Pancreas (tissue), 10 donors: ENCODE measurements around the gene EGLN1. TPM values are rescaled to one million over a fixed set of nuclear protein-coding genes. Genes with fewer than 3 reads are reported as not detected.
"Not testable (repeated sequence)": the region's sequence is repeated elsewhere in the genome, so short reads cannot be mapped to it uniquely, and the experiment has no call there.

Experiments used
- ATAC-seq, 4 donors: fragments of 200-7000 bp; cut with Tn5 transposase; one replicate each; pipeline versions ENCODE4 v1.8.0 to v1.9.1; 2020; ENCODE audit warnings: mild to moderate bottlenecking in 4 of 4, moderate library complexity in 4 of 4
- DNase-seq, 6 donors: peaks; one replicate each; pipeline ENCODE4 v3.0.0-alpha.2; 2020
- FAIRE-seq: peaks from 2 replicates; lab custom pipeline; 2012; peaks lifted over from hg19 to GRCh38; lab: Jason Lieb, UNC
- H3K27ac ChIP-seq, 4 donors: fragments of 200-600 bp; sonication (generic); 1 replicate in 3 of 4; 2 replicates in 1 of 4; pipeline versions ENCODE4 v1.5.0 to v1.8.0; 2020
- H3K27me3 ChIP-seq, 4 donors: fragments of 200-600 bp; one replicate each; pipeline ENCODE4 v1.8.0; 2021
- H3K36me3 ChIP-seq, 3 donors: fragments of 200-600 bp; sonication (generic) in 1 of 3; one replicate each; pipeline versions ENCODE4 v1.5.0 to v1.8.0; 2020 to 2021
- H3K4me1 ChIP-seq, 3 donors: fragments of 200-600 bp; one replicate each; pipeline ENCODE4 v1.8.0; 2021
- H3K4me3 ChIP-seq, 4 donors: fragments of 200-600 bp; sonication (generic) in 2 of 4; one replicate each; pipeline versions ENCODE4 v1.5.0 to v1.8.0; 2020 to 2021
- H3K9me3 ChIP-seq, 4 donors: fragments of 200-600 bp; one replicate each; pipeline ENCODE4 v1.8.0; 2021
- WGBS, 2 donors: extraction: QIAGEN DNeasy Blood & Tissue Kit; methylation state at CpG; one replicate each; pipeline ENCODE4 v1.1.7; 2013; 5-methylcytosine and 5-hydroxymethylcytosine counted together
- intact Hi-C, 3 donors: fragments of 100-400 bp; cut with DNase I; formaldehyde crosslinking; loops; one replicate each; pipeline versions ENCODE4 v1.11.1 to v1.14.2; 2022
- polyA plus RNA-seq, 2 donors: library from polyadenylated mRNA; stranded (reverse); fragments of 200-250 nt; gene quantifications; one replicate each; pipeline ENCODE4 v1.2.3, GENCODE V29; 2013
- total RNA-seq, 6 donors: library from RNA; stranded (reverse); fragmentation: NEBNext Ultra II Directional in 4 of 6; extraction: Animal tissue kit (Norgen Biotek cat#: 25700) in 4 of 6; gene quantifications; one replicate each; pipeline versions ENCODE4 v1.2.1 to v1.2.4, GENCODE V29; 2021 to 2023
- TF ChIP-seq, protein P1 (sequence below), 4 donors: fragments of 200-600 bp; sonication (generic) in 3 of 4; IDR thresholded peaks; one replicate each; pipeline versions ENCODE4 v1.5.0 to v1.8.0; 2021; ENCODE audit warnings: antibody characterized with exemption in 4 of 4
- donor health status: healthy with polysubstance abuse.
- donor health status: DM: no; HTN: no; CAD: no; lungs with moderate emphysema.
- donor health status: DM: no; HTN: no; CAD: no.
- donor health status: control.
- donor health status: control.
- donor health status: Bipolar disorder and iron deficiency.
- donor health status: DM: yes; HTN: yes; CAD: no.
- donor health status: DM: no; HTN: no; CAD: no.
- donor health status: DM: no; HTN: no; CAD: no.
- donor health status: DM: yes; HTN: yes; CAD: no.

EGLN1 gene
- total and polyA plus RNA-seq, 8 donors, result 6.8 to 27.0 (median 16.7) TPM

DNA sequence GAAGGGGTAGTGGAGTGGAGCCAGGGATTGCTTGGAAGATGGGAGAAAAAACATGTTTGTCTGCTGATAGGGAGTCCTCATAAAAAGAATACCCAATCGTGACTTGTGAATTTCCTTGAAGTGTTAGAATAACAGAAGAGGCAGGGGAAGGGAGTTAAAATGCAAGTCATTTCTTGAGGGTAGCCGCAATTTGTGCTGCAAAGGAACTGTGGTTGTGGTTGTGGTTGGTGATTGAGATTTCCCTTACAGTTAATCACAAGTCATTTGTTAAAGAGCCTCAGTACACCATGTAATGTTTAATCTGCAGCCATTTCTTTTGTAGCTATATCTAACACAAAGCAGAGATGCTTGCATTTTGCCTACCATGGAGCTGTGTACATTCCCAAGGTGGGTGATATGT is 38.5 kb upstream of the EGLN1 start:
- Histone ChIP-seq H3K4me1 (no peaks in the 10 kb centered on the region), H3K27me3 (peaks cover 0 to under 1% (median 0%) of the 10 kb centered on the region in 4 donors), H3K27ac (no peak overlapping the region), H3K9me3 (no peaks in the 10 kb centered on the region), H3K4me3 (no peak overlapping the region), H3K36me3 (no peaks in the 10 kb centered on the region)
- DNase-seq, result no peak
- intact Hi-C loops, result no loop called here
- WGBS, 2 donors, result 64 to 65% methylated on average over 2 of the region's 2 CpGs
- ATAC-seq, result no peak
- TF ChIP-seq, protein P1, sequence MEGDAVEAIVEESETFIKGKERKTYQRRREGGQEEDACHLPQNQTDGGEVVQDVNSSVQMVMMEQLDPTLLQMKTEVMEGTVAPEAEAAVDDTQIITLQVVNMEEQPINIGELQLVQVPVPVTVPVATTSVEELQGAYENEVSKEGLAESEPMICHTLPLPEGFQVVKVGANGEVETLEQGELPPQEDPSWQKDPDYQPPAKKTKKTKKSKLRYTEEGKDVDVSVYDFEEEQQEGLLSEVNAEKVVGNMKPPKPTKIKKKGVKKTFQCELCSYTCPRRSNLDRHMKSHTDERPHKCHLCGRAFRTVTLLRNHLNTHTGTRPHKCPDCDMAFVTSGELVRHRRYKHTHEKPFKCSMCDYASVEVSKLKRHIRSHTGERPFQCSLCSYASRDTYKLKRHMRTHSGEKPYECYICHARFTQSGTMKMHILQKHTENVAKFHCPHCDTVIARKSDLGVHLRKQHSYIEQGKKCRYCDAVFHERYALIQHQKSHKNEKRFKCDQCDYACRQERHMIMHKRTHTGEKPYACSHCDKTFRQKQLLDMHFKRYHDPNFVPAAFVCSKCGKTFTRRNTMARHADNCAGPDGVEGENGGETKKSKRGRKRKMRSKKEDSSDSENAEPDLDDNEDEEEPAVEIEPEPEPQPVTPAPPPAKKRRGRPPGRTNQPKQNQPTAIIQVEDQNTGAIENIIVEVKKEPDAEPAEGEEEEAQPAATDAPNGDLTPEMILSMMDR (IDR thresholded peaks at IDR 0.05), result no peak
- FAIRE-seq, result no peak

DNA sequence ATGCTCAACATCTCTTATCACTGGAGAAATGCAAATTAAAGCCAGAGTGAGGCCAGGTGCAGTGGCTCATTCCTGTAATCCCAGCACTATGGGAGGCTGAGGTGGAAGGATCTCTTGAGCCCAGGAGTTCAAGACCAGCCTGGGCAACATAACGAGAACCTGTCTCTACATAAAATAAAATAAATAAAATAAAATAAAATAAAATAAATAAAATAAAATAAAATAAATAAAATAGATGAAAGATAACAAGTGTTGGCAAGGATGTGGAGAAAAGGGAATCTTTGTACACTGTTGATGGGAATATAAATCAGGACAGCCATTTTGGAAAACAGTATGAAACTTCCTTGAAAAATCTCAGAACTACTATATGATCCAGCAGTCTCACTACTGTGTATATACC is 37.4 kb upstream of the EGLN1 start:
- ATAC-seq, H3K9me3 ChIP-seq, intact Hi-C loops, H3K4me1 ChIP-seq, H3K36me3 ChIP-seq, FAIRE-seq, DNase-seq, H3K4me3 ChIP-seq, H3K27me3 ChIP-seq, H3K27ac ChIP-seq: not testable (repeated sequence)
- WGBS, 2 donors, result 88 to 94% methylated on average over 1 of the region's 1 CpG

DNA sequence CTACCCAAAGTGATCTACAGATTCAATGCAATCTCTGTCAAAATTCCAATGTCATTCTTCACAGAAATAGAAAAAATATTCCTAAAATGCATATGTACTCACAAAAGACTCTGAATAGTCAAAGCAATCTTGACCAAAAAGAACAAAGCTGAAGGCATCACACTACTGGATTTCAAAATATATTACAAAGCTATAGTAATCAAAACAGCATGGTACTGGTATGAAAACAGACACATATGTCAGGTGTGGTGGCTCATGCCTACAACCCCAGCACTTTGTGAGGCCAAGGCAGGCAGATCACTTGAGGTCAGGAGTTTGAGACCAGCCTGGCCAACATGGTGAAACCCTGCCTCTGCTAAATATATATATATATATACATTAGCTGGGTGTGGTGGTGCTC is 35.9 kb upstream of the EGLN1 start:
- H3K9me3 ChIP-seq, H3K27me3 ChIP-seq, FAIRE-seq, H3K4me1 ChIP-seq, intact Hi-C loops, ATAC-seq, DNase-seq, H3K27ac ChIP-seq, H3K36me3 ChIP-seq, H3K4me3 ChIP-seq: not testable (repeated sequence)

DNA sequence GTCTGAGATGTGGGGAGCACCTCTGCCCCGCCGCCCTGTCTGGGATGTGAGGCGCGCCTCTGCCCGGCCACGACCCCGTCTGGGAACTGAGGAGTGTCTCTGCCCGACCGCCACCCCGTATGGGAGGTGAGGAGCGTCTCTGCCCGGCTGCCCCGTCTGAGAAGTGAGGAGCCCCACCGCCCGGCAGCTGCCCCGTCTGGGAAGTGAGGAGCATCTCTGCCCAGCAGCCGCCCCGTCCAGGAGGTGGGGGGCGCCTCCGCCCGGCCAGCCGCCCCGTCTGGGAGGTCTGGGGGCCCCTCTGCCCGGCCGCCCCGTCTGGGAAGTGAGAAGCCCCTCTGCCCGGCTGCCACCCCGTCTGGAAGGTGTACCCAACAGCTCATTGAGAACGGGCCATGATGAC is 32.0 kb upstream of the EGLN1 start:
- intact Hi-C loops, H3K9me3 ChIP-seq, H3K27ac ChIP-seq, H3K36me3 ChIP-seq, H3K27me3 ChIP-seq, H3K4me3 ChIP-seq, FAIRE-seq, ATAC-seq, H3K4me1 ChIP-seq: not testable (repeated sequence)
- peak in 2 of 6 donors; percentile 21 to 45 for DNase-seq
- 90 to 95% methylated on average over 27 to 29 of the region's 29 CpGs for WGBS, 2 donors

DNA sequence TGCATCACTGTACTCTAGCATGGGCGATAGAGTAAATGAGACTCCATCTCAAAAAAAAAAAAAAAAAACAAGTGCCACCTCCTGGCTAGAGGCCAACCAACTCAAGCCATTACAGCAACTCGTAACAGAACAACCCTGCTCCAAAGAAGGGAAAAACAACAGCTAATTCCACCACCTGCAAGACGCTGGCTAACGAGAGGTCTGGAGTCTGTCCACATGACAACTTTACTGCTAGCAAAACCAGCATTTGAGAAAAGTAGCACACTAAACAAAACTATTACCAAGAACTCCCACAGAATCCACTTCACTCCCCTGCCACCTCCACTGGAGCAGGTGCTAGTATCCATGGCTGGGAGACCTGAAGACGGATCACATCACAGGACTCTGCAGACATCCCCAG is 24.1 kb upstream of the EGLN1 start:
- FAIRE-seq (no peak), DNase-seq (no peak), ATAC-seq (no peak)
- 78 to 86% methylated on average over 5 of the region's 5 CpGs for WGBS, 2 donors
- intact Hi-C loops, result no loop called here
- Histone ChIP-seq H3K36me3 (no peaks in the 10 kb centered on the region), H3K9me3 (no peaks in the 10 kb centered on the region), H3K27ac (no peak overlapping the region), H3K4me1 (no peaks in the 10 kb centered on the region), H3K4me3 (no peak overlapping the region), H3K27me3 (no peaks in the 10 kb centered on the region)
- TF ChIP-seq, protein P1 (IDR thresholded peaks at IDR 0.05), result no peak

DNA sequence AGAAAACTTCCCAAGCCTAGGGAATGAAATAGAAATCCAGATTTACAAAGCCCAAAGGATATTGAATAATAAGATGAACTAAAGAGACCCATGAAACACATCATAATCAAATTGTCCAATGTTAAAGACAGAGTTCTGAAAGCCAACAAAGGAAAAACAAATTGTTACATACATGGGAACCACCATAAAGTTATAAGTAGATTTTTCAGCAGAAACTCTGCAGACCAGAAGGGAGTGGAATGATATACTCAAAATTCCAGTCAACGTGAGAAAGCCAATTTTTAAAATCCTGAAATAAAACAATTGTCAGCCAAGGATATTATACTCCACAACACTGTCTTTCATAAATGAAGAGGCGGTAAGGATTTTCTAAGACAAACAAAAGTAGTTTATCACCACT is 22.0 kb upstream of the EGLN1 start:
- ATAC-seq (no peak), FAIRE-seq (no peak), DNase-seq (no peak)
- WGBS, 2 donors, result 71 to 85% methylated on average over 2 of the region's 2 CpGs
- H3K36me3 ChIP-seq, result no peaks in the 10 kb centered on the region
- no peaks in the 10 kb centered on the region for H3K9me3 ChIP-seq
- H3K4me1 ChIP-seq, result no peaks in the 10 kb centered on the region
- H3K27me3 ChIP-seq, result no peaks in the 10 kb centered on the region
- no peak overlapping the region for H3K27ac ChIP-seq
- H3K4me3 ChIP-seq, result no peak overlapping the region
- intact Hi-C loops, result no loop called here
- TF ChIP-seq, protein P1 (IDR thresholded peaks at IDR 0.05), result no peak
